HEK293 (cell line): Measurements from ENCODE around the gene SORBS2.
A peak's percentile ranks its signal among the peaks of the same experiment; 100 is the strongest.

Experiments used
- CTCF ChIA-PET: fragments of 350-600 bp; formaldehyde crosslinking; extraction: SDS; loops from one replicate; lab custom pipeline; 2021; ENCODE audit warnings: antibody characterized with exemption; lab: Yijun Ruan, JAX
- POLR2A ChIA-PET: fragments of 300-600 bp; formaldehyde crosslinking; extraction: SDS; loops from one replicate; lab custom pipeline; 2020; ENCODE audit warnings: antibody characterized with exemption, inconsistent platforms; lab: Yijun Ruan, JAX
- H3K27ac ChIP-seq: fragments of 200-500 bp; sonication (Bioruptor generic); 2 replicates; pipeline ENCODE4 v1.5.1; 2014; ENCODE audit warnings: low read depth, low read length, control low read depth, inconsistent platforms; ENCODE audit errors: extremely low read depth
- H3K36me3 ChIP-seq, 2 experiments: fragments of 200-500 bp in 1 of 2; sonication (Bioruptor generic) in 1 of 2; 1 replicate in 1 of 2; 2 replicates in 1 of 2; pipeline ENCODE4 v1.5.1; 2014 to 2017; ENCODE audit warnings: inconsistent platforms in 2 of 2, low read length in 2 of 2; ENCODE audit not compliant: control insufficient read depth in 2 of 2, insufficient read depth in 1 of 2
- H3K4me1 ChIP-seq: fragments of 200-500 bp; sonication (Bioruptor generic); 2 replicates; pipeline ENCODE4 v1.5.1; 2014; ENCODE audit warnings: mild to moderate bottlenecking, low read length, inconsistent platforms; ENCODE audit not compliant: control insufficient read depth, insufficient read depth
- H3K4me3 ChIP-seq: 2 replicates; pipeline ENCODE4 v1.5.1; 2011; ENCODE audit warnings: low read depth, mild to moderate bottlenecking, control low read depth, low read length, moderate library complexity
- H3K9me3 ChIP-seq: fragments of 200-500 bp; sonication (Bioruptor generic); 2 replicates; pipeline ENCODE4 v1.5.1; 2014; ENCODE audit warnings: low read depth, low read length, inconsistent platforms; ENCODE audit not compliant: control insufficient read depth, insufficient read depth
- BCL11B ChIP-seq: fragments of 450-650 bp; formaldehyde crosslinking; IDR thresholded peaks from 2 replicates; pipeline ENCODE4 v1.5.1; 2016; ENCODE audit warnings: low read depth, missing biosample characterization, missing genetic modification characterization
- TCF7L2 ChIP-seq: IDR thresholded peaks from 2 replicates; pipeline ENCODE4 v1.6.1; 2011; ENCODE audit warnings: low read depth, mild to moderate bottlenecking, inconsistent platforms, low read length, moderate library complexity, borderline replicate concordance
- ZBTB17 ChIP-seq: fragments of 450-650 bp; formaldehyde crosslinking; IDR thresholded peaks from 2 replicates; pipeline ENCODE4 v1.5.1; 2016; ENCODE audit warnings: missing biosample characterization, missing genetic modification characterization
- ZNF169 ChIP-seq: fragments of 450-650 bp; formaldehyde crosslinking; IDR thresholded peaks from 2 replicates; pipeline ENCODE4 v1.5.1; 2016; ENCODE audit warnings: missing biosample characterization, missing genetic modification characterization
- ZNF335 ChIP-seq: fragments of 450-650 bp; formaldehyde crosslinking; conservative IDR thresholded peaks from 2 replicates; pipeline ENCODE4 v1.5.1; 2016; ENCODE audit warnings: missing biosample characterization, missing genetic modification characterization
- ZNF366 ChIP-seq: fragments of 450-650 bp; formaldehyde crosslinking; conservative IDR thresholded peaks from 2 replicates; pipeline ENCODE4 v1.5.1; 2016; ENCODE audit warnings: missing biosample characterization, missing genetic modification characterization
- ZNF670 ChIP-seq: fragments of 450-650 bp; formaldehyde crosslinking; IDR thresholded peaks from 2 replicates; pipeline ENCODE4 v1.5.1; 2016; ENCODE audit warnings: missing biosample characterization, missing genetic modification characterization, low read depth
- ZNF776 ChIP-seq: fragments of 450-650 bp; formaldehyde crosslinking; IDR thresholded peaks from 2 replicates; pipeline ENCODE4 v1.5.0; 2017; ENCODE audit warnings: missing biosample characterization, missing genetic modification characterization, borderline replicate concordance
- ZXDB ChIP-seq: fragments of 450-650 bp; formaldehyde crosslinking; IDR thresholded peaks from 2 replicates; pipeline ENCODE4 v1.5.1; 2016; ENCODE audit warnings: missing biosample characterization, missing genetic modification characterization
- TF ChIP-seq, protein P1 (sequence below): fragments of 450-650 bp; formaldehyde crosslinking; IDR thresholded peaks from 2 replicates; pipeline ENCODE4 v1.5.1; 2016; ENCODE audit warnings: missing biosample characterization, missing genetic modification characterization
- TF ChIP-seq, protein P2 (sequence below): fragments of 450-650 bp; formaldehyde crosslinking; IDR thresholded peaks from 2 replicates; pipeline ENCODE4 v1.5.1; 2016; ENCODE audit warnings: missing biosample characterization, missing genetic modification characterization
- TF ChIP-seq, protein P3 (sequence below): fragments of 450-650 bp; formaldehyde crosslinking; IDR thresholded peaks from 2 replicates; pipeline ENCODE4 v1.5.1; 2017; ENCODE audit warnings: missing biosample characterization, missing genetic modification characterization
- TF ChIP-seq, protein P4 (sequence below): fragments of 450-650 bp; formaldehyde crosslinking; IDR thresholded peaks from 2 replicates; pipeline ENCODE4 v1.5.1; 2016; ENCODE audit warnings: missing biosample characterization, missing genetic modification characterization, low read depth

SORBS2 gene

DNA sequence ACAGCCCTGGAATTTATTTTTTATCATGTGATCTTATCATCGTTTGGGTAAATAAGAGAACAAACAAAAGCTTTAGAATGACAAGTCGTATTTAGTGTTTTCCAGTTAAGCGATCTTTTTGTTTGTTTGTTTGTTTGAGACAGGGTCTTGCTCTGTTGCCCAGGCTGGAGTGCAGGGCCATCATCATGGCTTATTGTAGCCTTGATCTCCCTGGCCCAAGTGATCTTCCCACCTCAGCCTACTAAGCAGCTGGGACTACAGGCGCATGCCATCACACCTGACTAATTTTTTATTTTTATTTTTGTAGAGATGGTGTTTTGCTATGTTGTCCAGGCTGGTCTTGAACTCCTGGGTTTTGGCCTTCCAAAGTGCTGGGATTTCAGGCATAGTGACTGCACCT, 219.6 kb downstream of the SORBS2 start:
- H3K36me3 ChIP-seq = no peaks in the 10 kb centered on the region
- ChIA-PET POLR2A (no interaction called here), CTCF (interaction anchor here (0.6 to 1.6 kb wide), 3 partner anchors 15 to 446 kb away, joined by 3 to 4 read pairs (median 3); no protein-coding TSS in a partner anchor)
- no peaks in the 10 kb centered on the region for H3K9me3 ChIP-seq
- H3K4me1 ChIP-seq = no peaks in the 10 kb centered on the region
- no peak for TF ChIP-seq ZNF169 (tag by site-specific recombination)
- TF ChIP-seq, protein P1, sequence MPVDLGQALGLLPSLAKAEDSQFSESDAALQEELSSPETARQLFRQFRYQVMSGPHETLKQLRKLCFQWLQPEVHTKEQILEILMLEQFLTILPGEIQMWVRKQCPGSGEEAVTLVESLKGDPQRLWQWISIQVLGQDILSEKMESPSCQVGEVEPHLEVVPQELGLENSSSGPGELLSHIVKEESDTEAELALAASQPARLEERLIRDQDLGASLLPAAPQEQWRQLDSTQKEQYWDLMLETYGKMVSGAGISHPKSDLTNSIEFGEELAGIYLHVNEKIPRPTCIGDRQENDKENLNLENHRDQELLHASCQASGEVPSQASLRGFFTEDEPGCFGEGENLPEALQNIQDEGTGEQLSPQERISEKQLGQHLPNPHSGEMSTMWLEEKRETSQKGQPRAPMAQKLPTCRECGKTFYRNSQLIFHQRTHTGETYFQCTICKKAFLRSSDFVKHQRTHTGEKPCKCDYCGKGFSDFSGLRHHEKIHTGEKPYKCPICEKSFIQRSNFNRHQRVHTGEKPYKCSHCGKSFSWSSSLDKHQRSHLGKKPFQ (tag by site-specific recombination) = no peak
- TF ChIP-seq, protein P2, sequence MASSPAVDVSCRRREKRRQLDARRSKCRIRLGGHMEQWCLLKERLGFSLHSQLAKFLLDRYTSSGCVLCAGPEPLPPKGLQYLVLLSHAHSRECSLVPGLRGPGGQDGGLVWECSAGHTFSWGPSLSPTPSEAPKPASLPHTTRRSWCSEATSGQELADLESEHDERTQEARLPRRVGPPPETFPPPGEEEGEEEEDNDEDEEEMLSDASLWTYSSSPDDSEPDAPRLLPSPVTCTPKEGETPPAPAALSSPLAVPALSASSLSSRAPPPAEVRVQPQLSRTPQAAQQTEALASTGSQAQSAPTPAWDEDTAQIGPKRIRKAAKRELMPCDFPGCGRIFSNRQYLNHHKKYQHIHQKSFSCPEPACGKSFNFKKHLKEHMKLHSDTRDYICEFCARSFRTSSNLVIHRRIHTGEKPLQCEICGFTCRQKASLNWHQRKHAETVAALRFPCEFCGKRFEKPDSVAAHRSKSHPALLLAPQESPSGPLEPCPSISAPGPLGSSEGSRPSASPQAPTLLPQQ (tag by site-specific recombination) = no peak
- no peak overlapping the region for H3K27ac ChIP-seq
- no peak overlapping the region for H3K4me3 ChIP-seq

DNA sequence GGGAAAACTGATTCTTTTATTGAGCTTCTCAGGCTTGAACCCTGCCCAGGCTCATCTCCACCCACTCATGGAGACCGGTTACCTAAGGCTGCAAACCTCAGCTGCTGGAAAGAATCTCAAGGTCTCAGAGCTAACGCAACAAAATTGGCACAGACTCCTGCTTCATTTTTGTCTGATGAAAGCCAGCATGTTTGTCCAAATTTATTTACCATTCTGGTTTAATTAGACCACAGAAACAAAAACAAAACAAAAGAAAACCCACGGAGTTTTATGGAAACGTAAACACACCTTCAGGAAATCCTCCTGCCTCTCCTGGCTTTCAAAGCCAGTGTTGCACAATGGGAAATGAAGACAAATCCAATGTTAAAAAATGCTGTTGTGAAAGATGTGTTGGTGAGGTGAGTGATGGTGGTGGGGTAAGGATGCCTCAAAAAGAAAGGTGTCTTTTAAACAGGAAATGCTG, 220.3 kb downstream of the SORBS2 start:
- no peaks in the 10 kb centered on the region for H3K36me3 ChIP-seq
- H3K4me3 ChIP-seq = no peak overlapping the region
- H3K9me3 ChIP-seq = no peaks in the 10 kb centered on the region
- ChIA-PET POLR2A (no interaction called here), CTCF (interaction anchor here (1.1 to 1.6 kb wide), 2 partner anchors 430 to 446 kb away, joined by 3 to 4 read pairs; no protein-coding TSS in a partner anchor)
- H3K27ac ChIP-seq = no peak overlapping the region
- TF ChIP-seq ZNF366 (tag by site-specific recombination) = no peak
- TF ChIP-seq, protein P3, sequence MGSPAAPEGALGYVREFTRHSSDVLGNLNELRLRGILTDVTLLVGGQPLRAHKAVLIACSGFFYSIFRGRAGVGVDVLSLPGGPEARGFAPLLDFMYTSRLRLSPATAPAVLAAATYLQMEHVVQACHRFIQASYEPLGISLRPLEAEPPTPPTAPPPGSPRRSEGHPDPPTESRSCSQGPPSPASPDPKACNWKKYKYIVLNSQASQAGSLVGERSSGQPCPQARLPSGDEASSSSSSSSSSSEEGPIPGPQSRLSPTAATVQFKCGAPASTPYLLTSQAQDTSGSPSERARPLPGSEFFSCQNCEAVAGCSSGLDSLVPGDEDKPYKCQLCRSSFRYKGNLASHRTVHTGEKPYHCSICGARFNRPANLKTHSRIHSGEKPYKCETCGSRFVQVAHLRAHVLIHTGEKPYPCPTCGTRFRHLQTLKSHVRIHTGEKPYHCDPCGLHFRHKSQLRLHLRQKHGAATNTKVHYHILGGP = peak; percentile 19; the same call in 1 of the 2 replicates
- TF ChIP-seq, all 188 proteins: peak for 1
- H3K4me1 ChIP-seq = no peaks in the 10 kb centered on the region

DNA sequence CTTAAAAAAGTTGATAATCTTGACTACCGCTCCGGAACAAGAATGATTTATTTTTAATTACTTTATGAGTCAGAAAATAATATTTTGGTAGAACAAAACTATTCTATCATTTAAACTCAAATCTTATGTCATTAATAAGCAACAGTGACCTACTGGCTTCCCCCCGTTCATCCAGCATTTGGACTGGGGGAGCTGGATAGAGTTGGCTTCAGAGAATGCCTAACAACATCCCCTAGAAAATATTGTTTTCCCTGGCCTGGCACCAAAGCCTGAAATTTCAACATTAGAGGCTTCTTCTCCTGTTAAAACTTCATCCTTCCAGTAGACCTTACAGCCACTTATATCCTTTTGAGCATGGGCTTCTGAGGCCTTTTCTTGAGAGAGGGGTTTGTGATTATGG, 221.0 kb downstream of the SORBS2 start:
- H3K4me3 ChIP-seq = no peak overlapping the region
- H3K9me3 ChIP-seq = no peaks in the 10 kb centered on the region
- ChIA-PET POLR2A (no interaction called here), CTCF (interaction anchor here (1.1 to 1.6 kb wide), 2 partner anchors 431 to 447 kb away, joined by 3 to 4 read pairs; no protein-coding TSS in a partner anchor)
- no peak overlapping the region for H3K27ac ChIP-seq
- H3K36me3 ChIP-seq = no peaks in the 10 kb centered on the region
- TF ChIP-seq ZXDB (no peak), ZNF670 (tag by site-specific recombination) (no peak), TCF7L2 (no peak), BCL11B (tag by site-specific recombination) (no peak), ZBTB17 (tag by site-specific recombination) (no peak), ZNF335 (tag by site-specific recombination) (peak; percentile 32; the same call in 1 of the 2 replicates)
- no peaks in the 10 kb centered on the region for H3K4me1 ChIP-seq

DNA sequence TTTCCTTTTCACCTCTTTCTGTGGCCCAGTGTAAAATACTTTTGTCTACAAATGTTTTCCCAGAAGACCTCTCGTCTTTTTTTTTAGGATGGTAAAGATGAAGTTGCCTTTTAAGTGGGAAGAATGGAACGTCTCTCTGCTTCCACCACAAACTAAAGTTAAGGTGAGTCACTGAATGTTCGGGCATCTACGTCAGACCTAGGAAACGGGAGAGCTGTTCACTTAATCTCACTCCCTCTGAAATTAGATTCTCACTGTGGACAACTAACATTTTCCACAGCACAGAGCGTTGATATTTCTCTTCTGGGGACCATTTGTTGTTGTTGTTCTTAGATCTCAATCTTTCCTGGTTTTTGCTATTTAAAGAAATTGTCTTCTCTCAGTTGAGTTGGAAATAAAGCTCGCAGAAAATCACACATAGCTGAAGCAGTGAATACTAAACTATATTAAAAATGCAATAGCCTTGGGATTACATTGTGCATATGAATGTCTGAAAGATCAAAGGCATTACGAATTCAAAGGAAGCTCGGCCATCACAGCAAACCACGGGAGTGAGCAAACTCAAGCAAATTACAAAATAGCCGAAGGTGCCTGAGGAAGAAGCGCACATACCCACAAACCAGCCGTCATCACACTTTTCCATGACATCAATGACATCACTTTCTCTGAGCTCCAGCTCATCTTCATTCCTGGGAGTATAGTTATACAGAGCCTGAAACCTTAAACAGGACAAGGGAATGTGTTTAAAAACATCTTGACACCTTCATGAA, 222.7 kb downstream of the SORBS2 start:
- TF ChIP-seq, protein P4, sequence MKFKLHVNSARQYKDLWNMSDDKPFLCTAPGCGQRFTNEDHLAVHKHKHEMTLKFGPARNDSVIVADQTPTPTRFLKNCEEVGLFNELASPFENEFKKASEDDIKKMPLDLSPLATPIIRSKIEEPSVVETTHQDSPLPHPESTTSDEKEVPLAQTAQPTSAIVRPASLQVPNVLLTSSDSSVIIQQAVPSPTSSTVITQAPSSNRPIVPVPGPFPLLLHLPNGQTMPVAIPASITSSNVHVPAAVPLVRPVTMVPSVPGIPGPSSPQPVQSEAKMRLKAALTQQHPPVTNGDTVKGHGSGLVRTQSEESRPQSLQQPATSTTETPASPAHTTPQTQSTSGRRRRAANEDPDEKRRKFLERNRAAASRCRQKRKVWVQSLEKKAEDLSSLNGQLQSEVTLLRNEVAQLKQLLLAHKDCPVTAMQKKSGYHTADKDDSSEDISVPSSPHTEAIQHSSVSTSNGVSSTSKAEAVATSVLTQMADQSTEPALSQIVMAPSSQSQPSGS (tag by site-specific recombination) = 0 out of 2 replicates have a peak, but pooled peaks have one; percentile 16
- TF ChIP-seq TCF7L2 = peak; percentile 37; the same call in 1 of the 2 replicates
- TF ChIP-seq ZNF776 (tag by site-specific recombination) = no peak
- ChIA-PET CTCF (interaction anchor here (0.6 to 1.1 kb wide), 2 partner anchors 9 to 466 kb away, joined by 3 to 9 read pairs; no protein-coding TSS in a partner anchor), POLR2A (interaction anchor here (0.7 kb wide), 1 partner anchor 673 kb away, joined by 3 read pairs; no protein-coding TSS in a partner anchor)
- no peaks in the 10 kb centered on the region for H3K36me3 ChIP-seq
- no peak overlapping the region for H3K27ac ChIP-seq
- H3K4me1 ChIP-seq = no peaks in the 10 kb centered on the region
- no peaks in the 10 kb centered on the region for H3K9me3 ChIP-seq
- H3K4me3 ChIP-seq = no peak overlapping the region
